ENCODE data around the gene PIGS. TPM values are rescaled to one million over a fixed set of nuclear protein-coding genes. Genes with fewer than 3 reads are reported as not detected.

PIGS gene
- total and polyA plus RNA-seq, 9 of the 15 experiments (the other 6 are each of a cell fraction or from before 2014, with no cell fraction given): 47.5 to 138 (median 57.6) TPM

GRCh38 chr17:28527181-28527681 lies 44.1 kb downstream of the PIGS start (continued):
- TF ChIP-seq ZBTB2 (IDR thresholded peaks at IDR 0.05) (peak; percentile 62; the same call in 1 of the 2 replicates), RBM17 (IDR thresholded peaks at IDR 0.05; ENCODE audit: borderline replicate concordance, low read depth, low read length) (no peak), E2F1 (CRISPR knock-in tag; IDR thresholded peaks at IDR 0.05) (no peak), ARID1B (IDR thresholded peaks at IDR 0.05) (peak; percentile 99), CBFB (CRISPR knock-in tag; IDR thresholded peaks at IDR 0.05) (peak; percentile 82), ZNF609 (CRISPR knock-in tag; IDR thresholded peaks at IDR 0.05; ENCODE audit: borderline replicate concordance) (peak; percentile 87; the same call in 1 of the 2 replicates), SMAD2 (IDR thresholded peaks at IDR 0.05; ENCODE audit: low read depth, low read length) (no peak), RAD51 (IDR thresholded peaks at IDR 0.05; ENCODE audit: borderline replicate concordance, low read depth) (no peak), ZBED1 (IDR thresholded peaks at IDR 0.05) (peak; percentile 78; the same call in 1 of the 2 replicates), SMAD3 (CRISPR knock-in tag; conservative IDR thresholded peaks at IDR 0.05) (peak; percentile 81), NR2C2 (CRISPR knock-in tag; IDR thresholded peaks at IDR 0.05) (peak; percentile 84), NR2C2 (tag; IDR thresholded peaks at IDR 0.05) (peak; percentile 72; the same call in 1 of the 2 replicates), KAT8 (IDR thresholded peaks at IDR 0.05; ENCODE audit: low read depth) (no peak), POLR2A (conservative IDR thresholded peaks at IDR 0.05) (no peak), ZNF347 (CRISPR knock-in tag; IDR thresholded peaks at IDR 0.05; ENCODE audit: low read depth) (no peak), TFE3 (CRISPR knock-in tag; IDR thresholded peaks at IDR 0.05) (no peak), ZFX (CRISPR knock-in tag; IDR thresholded peaks at IDR 0.05) (peak; percentile 49; the same call in 1 of the 2 replicates), THRA (IDR thresholded peaks at IDR 0.05) (no peak)
